Heart left ventricle (tissue), 16 donors: ENCODE measurements around the gene GNL1. TPM values are rescaled to one million over a fixed set of nuclear protein-coding genes. Genes with fewer than 3 reads are reported as not detected.

Source experiments
- ATAC-seq, 4 donors: fragments of 200-7000 bp; cut with Tn5 transposase; one replicate each; pipeline ENCODE4 v1.9.1; 2020 to 2022; ENCODE audit warnings: moderate library complexity in 4 of 4, mild to moderate bottlenecking in 3 of 4, moderate number of reproducible peaks in 1 of 4
- DNase-seq, 5 donors: peaks; one replicate each; pipeline ENCODE4 v3.0.0-alpha.2; 2020
- H3K27ac ChIP-seq, 12 donors: fragments of 200-600 bp; sonication (generic) in 4 of 12; one replicate each; pipeline versions ENCODE4 v1.5.0 to v1.8.0; 2016 to 2022; ENCODE audit warnings: mild to moderate bottlenecking in 2 of 12
- H3K27me3 ChIP-seq, 9 donors: fragments of 200-600 bp; sonication (generic) in 2 of 9; one replicate each; pipeline versions ENCODE4 v1.5.1 to v1.8.0; 2016 to 2022; ENCODE audit warnings: mild to moderate bottlenecking in 3 of 9
- H3K36me3 ChIP-seq, 9 donors: fragments of 200-600 bp; sonication (generic) in 2 of 9; one replicate each; pipeline versions ENCODE4 v1.5.0 to v1.8.0; 2018 to 2022; ENCODE audit warnings: mild to moderate bottlenecking in 2 of 9
- H3K4me1 ChIP-seq, 12 donors: fragments of 200-600 bp; sonication (generic) in 4 of 12; one replicate each; pipeline versions ENCODE4 v1.5.0 to v1.8.0; 2016 to 2022; ENCODE audit warnings: mild to moderate bottlenecking in 3 of 12
- H3K4me3 ChIP-seq, 12 donors: fragments of 200-600 bp; sonication (generic) in 4 of 12; one replicate each; pipeline versions ENCODE4 v1.5.0 to v1.8.0; 2017 to 2022; ENCODE audit warnings: mild to moderate bottlenecking in 9 of 12, moderate library complexity in 4 of 12
- H3K9me3 ChIP-seq, 12 donors: fragments of 200-600 bp; sonication (generic) in 4 of 12; one replicate each; pipeline versions ENCODE4 v1.5.0 to v1.8.0; 2016 to 2022; ENCODE audit warnings: mild to moderate bottlenecking in 1 of 12
- CTCF ChIP-seq, 12 donors: fragments of 200-600 bp; sonication (generic) in 4 of 12; IDR thresholded peaks; one replicate each; pipeline versions ENCODE4 v1.5.0 to v1.8.0; 2018 to 2022; ENCODE audit warnings: antibody characterized with exemption in 12 of 12, mild to moderate bottlenecking in 5 of 12
- POLR2A ChIP-seq, 2 donors: fragments of 450-650 bp; IDR thresholded peaks; one replicate each; pipeline ENCODE4 v1.6.1; 2017; ENCODE audit warnings: antibody characterized with exemption in 2 of 2, mild to moderate bottlenecking in 2 of 2, moderate library complexity in 2 of 2
- WGBS, 4 donors: extraction: QIAGEN DNeasy Blood & Tissue Kit in 2 of 4; methylation state at CpG; one replicate each; pipeline versions ENCODE4 v1.1.5 to v1.1.7; 2013 to 2018; 5-methylcytosine and 5-hydroxymethylcytosine counted together
- intact Hi-C, 10 donors: fragments of 100-400 bp; cut with DNase I; formaldehyde crosslinking; loops; one replicate each; pipeline versions ENCODE4 v1.11.1 to v1.14.2; 2022
- polyA plus RNA-seq, 2 donors: library from polyadenylated mRNA; stranded (reverse); fragments of 200-250 nt; gene quantifications; one replicate each; pipeline ENCODE4 v1.2.3, GENCODE V29; 2013
- total RNA-seq, 9 donors: library from RNA; depleted of rRNA in 2 of 9; stranded (reverse); fragments of >200 nt in 2 of 9; fragmentation: NEBNext Ultra II Directional in 3 of 9; extraction: Animal tissue kit (Norgen Biotek cat#: 25700) in 3 of 9; gene quantifications; one replicate each; pipeline versions ENCODE4 v1.1.0 to v1.2.4, GENCODE V29; 2016 to 2023
- donor health status: ischemic (EF 13 %, LVEDD 7.1; RV severe dilation, severe dysfunction).
- donor health status: healthy with polysubstance abuse.
- donor health status: DM: no; HTN: yes; CAD: no.
- donor health status: DM: no; HTN: no; CAD: no.
- donor health status: ischemic (EF 25% LVEDD 6.9; RV normal size, moderate dysfunction).
- donor health status: ischemic (EF 25% LVEDD 5.7; RV mildly dilated, moderate dysfunction).
- donor health status: healthy.
- donor health status: DM: yes; HTN: yes; CAD: no.
- donor health status: ischemic (EF 35%, LVEDD 5.7; RV mildly dilated, moderate dysfunction).
- donor health status: nonischemic (EF 11% LVEDD 7.7; RV severe dilation, severe dysfunction).
- donor health status: DM: yes; HTN: yes; CAD: no.
- donor health status: PGD.
- donor health status: ischemic (EF 29% LVEDD 5.4; RV normal size, mild dysfunction).
- donor health status: nonischemic (EF 23%, LVEDD 6.1; RV moderate dilation, normal function).

Gene GNL1
- total and polyA plus RNA-seq, 11 donors, result 9.1 to 33.5 (median 17.7) TPM

DNA sequence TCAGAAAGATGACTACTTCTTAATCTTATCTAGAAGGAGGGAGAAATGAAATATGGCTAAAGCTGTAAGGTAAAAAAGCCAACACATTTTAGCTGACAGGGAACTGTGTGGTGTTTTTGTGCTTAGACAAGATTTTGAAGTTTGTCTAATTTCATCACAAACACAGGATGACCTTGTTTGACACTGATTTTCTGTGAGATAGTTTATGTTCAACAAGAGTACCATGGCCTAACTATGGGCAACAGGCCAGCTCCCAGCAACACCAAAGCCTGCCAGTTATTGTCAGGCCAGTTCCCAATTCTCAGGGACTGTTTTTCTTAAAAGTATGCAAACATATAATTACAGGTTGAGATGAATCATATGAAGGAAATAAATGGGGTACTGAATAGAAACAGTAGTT, 9.5 kb upstream of the GNL1 start:
- H3K9me3 ChIP-seq, result no peaks in the 10 kb centered on the region
- intact Hi-C loops, result loop anchor here in 1 of 10 donors (1.0 kb wide), 1 partner anchor 17 kb away; no protein-coding TSS in a partner anchor
- TF ChIP-seq POLR2A (IDR thresholded peaks at IDR 0.05) (no peak), CTCF (IDR thresholded peaks at IDR 0.05) (no peak)
- no peak for DNase-seq
- no peaks in the 10 kb centered on the region for H3K27me3 ChIP-seq
- no peak overlapping the region for H3K27ac ChIP-seq
- peaks cover 0 to 12% (median 9%) of the 10 kb centered on the region in 12 donors for H3K4me1 ChIP-seq
- ATAC-seq, result no peak
- H3K36me3 ChIP-seq, result peaks cover 0 to 26% (median 23%) of the 10 kb centered on the region in 9 donors
- H3K4me3 ChIP-seq, result no peak overlapping the region

DNA sequence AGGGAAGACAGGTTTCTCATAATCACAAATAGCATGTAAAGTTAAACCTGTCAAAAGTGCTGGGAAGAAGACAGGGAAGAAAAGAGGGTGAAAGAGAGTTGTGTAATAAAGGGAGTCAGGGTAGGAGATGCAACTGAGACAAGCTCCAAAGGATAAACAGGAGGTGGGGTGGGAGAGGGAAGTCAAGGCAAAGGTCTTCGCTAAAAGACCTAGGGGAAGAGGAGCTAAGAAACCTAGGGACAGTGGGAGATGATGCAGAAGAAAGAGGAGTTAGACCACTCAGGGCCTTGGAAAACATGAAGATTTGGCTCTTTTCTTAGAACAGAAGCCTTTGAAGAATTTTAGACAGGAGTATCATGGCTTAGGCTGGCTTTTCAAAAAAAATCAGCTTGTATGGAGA, 7.8 kb upstream of the GNL1 start:
- 96 to 98% (median 97%) methylated on average over 1 of the region's 1 CpG for WGBS, 4 donors
- H3K36me3 ChIP-seq, result peaks cover 0 to 29% (median 24%) of the 10 kb centered on the region in 9 donors
- H3K4me1 ChIP-seq, result no peaks in the 10 kb centered on the region
- no peak overlapping the region for H3K27ac ChIP-seq
- no peak for DNase-seq
- intact Hi-C loops, result no loop called here
- no peak for TF ChIP-seq CTCF (IDR thresholded peaks at IDR 0.05)
- TF ChIP-seq POLR2A (IDR thresholded peaks at IDR 0.05), result no peak
- no peaks in the 10 kb centered on the region for H3K27me3 ChIP-seq
- no peak overlapping the region for H3K4me3 ChIP-seq
- no peaks in the 10 kb centered on the region for H3K9me3 ChIP-seq
- no peak for ATAC-seq

GRCh38 chr6:30562470-30563425, 6.5 kb upstream of the GNL1 start:
- Histone ChIP-seq H3K36me3 (peaks cover 0 to 32% (median 24%) of the 10 kb centered on the region in 9 donors), H3K9me3 (no peaks in the 10 kb centered on the region), H3K27ac (no peak overlapping the region), H3K27me3 (no peaks in the 10 kb centered on the region), H3K4me1 (peaks cover 0 to 13% (median 7%) of the 10 kb centered on the region in 12 donors), H3K4me3 (no peak overlapping the region)
- intact Hi-C loops, result no loop called here
- DNase-seq (no peak), ATAC-seq (peak in 1 of 4 donors; percentile 23)
- no peak for TF ChIP-seq POLR2A (IDR thresholded peaks at IDR 0.05)
- no peak for TF ChIP-seq CTCF (IDR thresholded peaks at IDR 0.05)
- WGBS, 4 donors, result 91 to 97% (median 95%) methylated on average over 14 of the region's 14 CpGs

DNA sequence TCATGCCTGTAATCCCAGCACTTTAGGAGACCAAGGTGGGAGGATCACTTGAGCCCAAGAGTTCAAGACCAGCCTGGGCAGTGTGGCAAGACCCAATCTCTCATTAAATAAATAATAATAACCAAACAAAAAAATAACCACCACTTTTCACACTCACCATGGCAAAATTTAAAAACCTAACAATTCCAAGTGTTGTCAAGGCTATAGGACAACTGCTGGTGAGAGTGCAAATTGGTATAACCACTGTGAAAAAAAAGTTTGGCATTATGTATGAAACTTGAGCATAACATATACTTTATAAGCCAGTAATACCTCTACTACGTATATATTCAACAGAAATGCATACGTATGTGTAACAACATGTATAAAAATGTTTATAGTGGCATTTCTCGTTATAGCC, 4.6 kb upstream of the GNL1 start:
- TF ChIP-seq POLR2A (IDR thresholded peaks at IDR 0.05) (no peak), CTCF (IDR thresholded peaks at IDR 0.05) (no peak)
- no peak overlapping the region for H3K4me3 ChIP-seq
- H3K27me3 ChIP-seq, result no peaks in the 10 kb centered on the region
- DNase-seq, result no peak
- 94 to 97% (median 97%) methylated on average over 3 of the region's 3 CpGs for WGBS, 4 donors
- H3K4me1 ChIP-seq, result peaks cover 0 to 16% (median 11%) of the 10 kb centered on the region in 12 donors
- H3K27ac ChIP-seq, result no peak overlapping the region
- no peak for ATAC-seq
- no peaks in the 10 kb centered on the region for H3K9me3 ChIP-seq
- intact Hi-C loops, result no loop called here
- peaks cover 0 to 32% (median 24%) of the 10 kb centered on the region in 9 donors for H3K36me3 ChIP-seq
